ENCODE results near the gene SSH3. TPM values are rescaled to one million over a fixed set of nuclear protein-coding genes. Genes with fewer than 3 reads are reported as not detected.

The SSH3 gene
- total RNA-seq, 2 experiments from 2014 or later = 9.2 to 18.5 TPM

- Histone ChIP-seq H3K4me3 (ENCODE audit: low read depth, low read length, poor library complexity, severe bottlenecking) (peak overlapping the region; percentile 70), H3K27ac (ENCODE audit: low read depth, low read length, poor library complexity, severe bottlenecking) (peak overlapping the region; percentile 93), H3K36me3 (ENCODE audit: insufficient read depth, low read length) (peaks cover 3% of the 10 kb centered on the region; the same call in 1 of the 2 replicates), H3K9me2 (ENCODE audit: insufficient read depth, low read length) (no peaks in the 10 kb centered on the region), H3K79me2 (ENCODE audit: insufficient read depth, low read depth, low read length) (peaks cover 11% of the 10 kb centered on the region; the same call in 1 of the 2 replicates), H2AFZ (ENCODE audit: low read length) (peak overlapping the region; percentile 59; the same call in 1 of the 2 replicates), H3K4me1 (ENCODE audit: insufficient read depth, low read length, poor library complexity, severe bottlenecking) (peaks cover 49% of the 10 kb centered on the region), H3K9me3 (ENCODE audit: low read length) (no peaks in the 10 kb centered on the region), H3K4me2 (ENCODE audit: low read length) (peak overlapping the region; percentile 96), H4K20me1 (ENCODE audit: insufficient read depth, low read length) (no peaks in the 10 kb centered on the region)
- CTCF ChIA-PET (ENCODE audit: unreplicated experiment) = interaction anchor here (0.7 to 7.3 kb wide), 7 partner anchors 11 to 275 kb away, joined by 3 to 136 read pairs (median 6); partner anchors contain the start of gene CLCF1
- POLR2A ChIA-PET = interaction anchor here (1.1 to 9.3 kb wide), 4 partner anchors 23 to 51 kb away, joined by 3 to 106 read pairs (median 4); partner anchors contain the start of gene PPP1CA
- DNase-seq (ENCODE audit: low spot score) = peak; percentile 60
- BruUV-seq (replicated peaks) = no TSS peak
- intact Hi-C loops (cut with micrococcal nuclease; ENCODE audit: unreplicated experiment) = loop anchor here (10.0 kb wide), 1 partner anchor 228 kb away; the partner anchor contains the start of gene GSTP1
- TF ChIP-seq EZH2phosphoT487 (IDR thresholded peaks at IDR 0.05; ENCODE audit: borderline replicate concordance, low read depth, low read length) (no peak), CTCF (conservative IDR thresholded peaks at IDR 0.05; ENCODE audit: low read length) (no peak)
Observed at GRCh38 chr11:67356387-67356863, 53.1 kb downstream of the SSH3 start.

- no peaks in the 10 kb centered on the region for H3K9me2 ChIP-seq (ENCODE audit: insufficient read depth, low read length)
- ChIA-PET POLR2A (interaction anchor here (0.7 to 9.3 kb wide), 3 partner anchors 12 to 50 kb away, joined by 3 to 106 read pairs (median 3); no protein-coding TSS in a partner anchor), CTCF (ENCODE audit: unreplicated experiment) (interaction anchor here (0.7 to 7.3 kb wide), 7 partner anchors 11 to 30 kb away, joined by 3 to 136 read pairs (median 6); partner anchors contain the start of gene CLCF1)
- H3K36me3 ChIP-seq (ENCODE audit: insufficient read depth, low read length) = no peaks in the 10 kb centered on the region
- no peaks in the 10 kb centered on the region for H4K20me1 ChIP-seq (ENCODE audit: insufficient read depth, low read length)
- peak overlapping the region; percentile 96 for H3K4me2 ChIP-seq (ENCODE audit: low read length)
- H3K4me3 ChIP-seq (ENCODE audit: low read depth, low read length, poor library complexity, severe bottlenecking) = peak overlapping the region; percentile 70
- BruUV-seq (replicated peaks) = no TSS peak
- peak; percentile 89 for DNase-seq (ENCODE audit: low spot score)
- H2AFZ ChIP-seq (ENCODE audit: low read length) = peak overlapping the region; percentile 59; the same call in 1 of the 2 replicates
- intact Hi-C loops (cut with micrococcal nuclease; ENCODE audit: unreplicated experiment) = loop anchor here (1.0 to 10.0 kb wide), 3 partner anchors 17 to 228 kb away; partner anchors contain the start of gene GSTP1
- peak overlapping the region; percentile 93 for H3K27ac ChIP-seq (ENCODE audit: low read depth, low read length, poor library complexity, severe bottlenecking)
- H3K9me3 ChIP-seq (ENCODE audit: low read length) = no peaks in the 10 kb centered on the region
- H3K79me2 ChIP-seq (ENCODE audit: insufficient read depth, low read depth, low read length) = peaks cover 11% of the 10 kb centered on the region; the same call in 1 of the 2 replicates
- TF ChIP-seq CTCF (conservative IDR thresholded peaks at IDR 0.05; ENCODE audit: low read length) = peak; percentile 98
- TF ChIP-seq EZH2phosphoT487 (IDR thresholded peaks at IDR 0.05; ENCODE audit: borderline replicate concordance, low read depth, low read length) = no peak
- H3K4me1 ChIP-seq (ENCODE audit: insufficient read depth, low read length, poor library complexity, severe bottlenecking) = peaks cover 43% of the 10 kb centered on the region
Observed at GRCh38 chr11:67356864-67357561, 53.7 kb downstream of the SSH3 start.

Measured in OCI-LY7 (cell line).